NT2/D1 (cell line): ENCODE data around the gene MYOT.

Experiments
- SUZ12 ChIP-seq: IDR thresholded peaks from 2 replicates; pipeline ENCODE4 v1.6.1; 2011; ENCODE audit not compliant: insufficient read length, insufficient read depth; ENCODE audit errors: extremely low read depth
- YY1 ChIP-seq: IDR thresholded peaks from 2 replicates; pipeline ENCODE4 v1.6.1; 2011; ENCODE audit not compliant: insufficient read length, insufficient read depth

DNA sequence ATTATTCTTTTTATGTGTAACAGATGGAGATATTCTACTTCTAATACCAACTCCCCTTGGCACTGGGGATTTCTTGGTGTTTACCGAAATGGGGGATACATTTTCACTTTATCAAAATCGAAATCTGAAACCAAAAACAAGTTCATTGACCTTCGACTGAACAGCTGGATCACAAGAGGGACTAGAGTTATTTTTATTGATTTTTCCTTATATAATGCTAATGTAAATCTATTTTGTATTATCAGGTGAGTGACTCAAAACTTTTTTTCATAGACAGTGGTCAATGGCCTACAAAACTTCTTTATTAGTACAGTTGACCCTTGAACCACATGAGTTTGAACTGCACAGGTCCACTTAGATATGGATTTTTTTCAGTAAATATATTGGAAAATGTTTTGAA is 31.8 kb downstream of the MYOT start:
- TF ChIP-seq SUZ12: no peak
- TF ChIP-seq YY1: no peak
